ENCODE data around the gene LAMA3. TPM values are rescaled to one million over a fixed set of nuclear protein-coding genes. Genes with fewer than 3 reads are reported as not detected.
"Not testable (repeated sequence)": the region's sequence is repeated elsewhere in the genome, so short reads cannot be mapped to it uniquely, and the experiment has no call there.

LAMA3 gene
- total and polyA plus RNA-seq, 2 experiments from 2014 or later: 3.9 to 4.9 TPM

GRCh38 chr18:23741967-23742366 lies 52.7 kb downstream of the LAMA3 start:
- H3K36me3 Mint-ChIP-seq (ENCODE audit: low read depth); H3K27ac ChIP-seq (ENCODE audit: low read depth); ATAC-seq; H3K36me3 ChIP-seq (ENCODE audit: insufficient read depth); H3K9me3 Mint-ChIP-seq; H3K4me1 ChIP-seq (ENCODE audit: insufficient read depth); H3K27me3 Mint-ChIP-seq (ENCODE audit: insufficient read depth, low read depth, poor library complexity); H3K4me2 ChIP-seq; H4K20me1 ChIP-seq (replicated peaks; ENCODE audit: insufficient read depth); H3F3A ChIP-seq (replicated peaks; ENCODE audit: low read depth); H3K4me1 Mint-ChIP-seq; H3K27me3 ChIP-seq (ENCODE audit: insufficient read depth); H2AFZ ChIP-seq; H3K9me2 ChIP-seq (ENCODE audit: insufficient read depth); H3K79me2 ChIP-seq (replicated peaks; ENCODE audit: insufficient read depth); H3K4me3 Mint-ChIP-seq; H3K4me3 ChIP-seq; DNase-seq (ENCODE audit: low spot score); H3K27ac Mint-ChIP-seq: not testable (repeated sequence)

DNA sequence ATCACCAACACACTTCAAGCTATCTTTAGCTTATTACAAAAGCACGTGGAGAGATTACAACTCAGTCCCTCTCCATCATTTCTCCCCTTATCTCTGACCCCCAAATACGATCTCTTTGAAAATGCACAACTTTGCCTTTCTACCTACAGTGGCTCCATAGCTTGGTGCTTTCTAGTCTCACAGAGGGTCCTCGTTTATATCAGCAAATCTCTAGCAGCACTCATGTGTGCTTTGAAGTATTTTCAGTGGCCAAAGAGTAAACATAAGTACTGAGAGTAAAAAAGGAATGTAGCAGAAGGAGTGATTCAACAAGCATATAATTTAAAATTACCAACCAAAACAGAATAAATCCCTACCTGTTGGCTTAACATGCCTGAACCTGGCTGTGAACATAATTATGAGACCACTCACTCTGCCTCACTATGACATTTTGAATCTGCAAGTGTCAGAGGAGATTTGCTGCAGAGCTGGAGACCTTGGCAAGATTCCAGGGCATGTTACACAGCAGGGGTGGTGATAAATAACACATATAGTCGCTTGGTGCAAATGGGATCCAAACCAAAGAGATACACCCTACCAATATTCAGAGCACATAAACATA lies 54.6 kb downstream of the LAMA3 start:
- no peaks in the 10 kb centered on the region for H3K36me3 ChIP-seq (ENCODE audit: insufficient read depth)
- no peak overlapping the region for H3K4me3 Mint-ChIP-seq
- no peaks in the 10 kb centered on the region for H3K9me3 Mint-ChIP-seq
- H3K9me2 ChIP-seq (ENCODE audit: insufficient read depth): peaks cover 8% of the 10 kb centered on the region; the same call in 1 of the 2 replicates
- H3K27ac Mint-ChIP-seq: no peak overlapping the region
- no peaks in the 10 kb centered on the region for H3K36me3 Mint-ChIP-seq (ENCODE audit: low read depth)
- no peak overlapping the region for H3K4me2 ChIP-seq
- ATAC-seq: no peak
- no peaks in the 10 kb centered on the region for H4K20me1 ChIP-seq (replicated peaks; ENCODE audit: insufficient read depth)
- no peaks in the 10 kb centered on the region for H3K4me1 Mint-ChIP-seq
- no peaks in the 10 kb centered on the region for H3K4me1 ChIP-seq (ENCODE audit: insufficient read depth)
- no peak overlapping the region for H3K4me3 ChIP-seq
- no peaks in the 10 kb centered on the region for H3F3A ChIP-seq (replicated peaks; ENCODE audit: low read depth)
- H2AFZ ChIP-seq: no peak overlapping the region
- no peaks in the 10 kb centered on the region for H3K27me3 ChIP-seq (ENCODE audit: insufficient read depth)
- no peak overlapping the region for H3K27ac ChIP-seq (ENCODE audit: low read depth)
- DNase-seq (ENCODE audit: low spot score): no peak
- peaks cover 5% of the 10 kb centered on the region for H3K27me3 Mint-ChIP-seq (ENCODE audit: insufficient read depth, low read depth, poor library complexity)
- no peaks in the 10 kb centered on the region for H3K79me2 ChIP-seq (replicated peaks; ENCODE audit: insufficient read depth)
- no peak for TF ChIP-seq EZH2 (IDR thresholded peaks at IDR 0.05; ENCODE audit: low read depth, unreplicated experiment)
- TF ChIP-seq, protein P1, sequence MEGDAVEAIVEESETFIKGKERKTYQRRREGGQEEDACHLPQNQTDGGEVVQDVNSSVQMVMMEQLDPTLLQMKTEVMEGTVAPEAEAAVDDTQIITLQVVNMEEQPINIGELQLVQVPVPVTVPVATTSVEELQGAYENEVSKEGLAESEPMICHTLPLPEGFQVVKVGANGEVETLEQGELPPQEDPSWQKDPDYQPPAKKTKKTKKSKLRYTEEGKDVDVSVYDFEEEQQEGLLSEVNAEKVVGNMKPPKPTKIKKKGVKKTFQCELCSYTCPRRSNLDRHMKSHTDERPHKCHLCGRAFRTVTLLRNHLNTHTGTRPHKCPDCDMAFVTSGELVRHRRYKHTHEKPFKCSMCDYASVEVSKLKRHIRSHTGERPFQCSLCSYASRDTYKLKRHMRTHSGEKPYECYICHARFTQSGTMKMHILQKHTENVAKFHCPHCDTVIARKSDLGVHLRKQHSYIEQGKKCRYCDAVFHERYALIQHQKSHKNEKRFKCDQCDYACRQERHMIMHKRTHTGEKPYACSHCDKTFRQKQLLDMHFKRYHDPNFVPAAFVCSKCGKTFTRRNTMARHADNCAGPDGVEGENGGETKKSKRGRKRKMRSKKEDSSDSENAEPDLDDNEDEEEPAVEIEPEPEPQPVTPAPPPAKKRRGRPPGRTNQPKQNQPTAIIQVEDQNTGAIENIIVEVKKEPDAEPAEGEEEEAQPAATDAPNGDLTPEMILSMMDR (conservative IDR thresholded peaks at IDR 0.05; ENCODE audit: low read depth in 2 of 2): no peak
- TF ChIP-seq ZNF331 (CRISPR knock-in tag; IDR thresholded peaks at IDR 0.05; ENCODE audit: low read depth): no peak
- no peak for TF ChIP-seq ZNF114 (CRISPR knock-in tag; IDR thresholded peaks at IDR 0.05)
- no peak for TF ChIP-seq CREB1 (CRISPR knock-in tag; IDR thresholded peaks at IDR 0.05; ENCODE audit: low read depth)
- no peak for TF ChIP-seq JUNB (IDR thresholded peaks at IDR 0.05; ENCODE audit: unreplicated experiment)
- TF ChIP-seq STAT1 (IDR thresholded peaks at IDR 0.05; ENCODE audit: unreplicated experiment): no peak
- TF ChIP-seq, protein P2, sequence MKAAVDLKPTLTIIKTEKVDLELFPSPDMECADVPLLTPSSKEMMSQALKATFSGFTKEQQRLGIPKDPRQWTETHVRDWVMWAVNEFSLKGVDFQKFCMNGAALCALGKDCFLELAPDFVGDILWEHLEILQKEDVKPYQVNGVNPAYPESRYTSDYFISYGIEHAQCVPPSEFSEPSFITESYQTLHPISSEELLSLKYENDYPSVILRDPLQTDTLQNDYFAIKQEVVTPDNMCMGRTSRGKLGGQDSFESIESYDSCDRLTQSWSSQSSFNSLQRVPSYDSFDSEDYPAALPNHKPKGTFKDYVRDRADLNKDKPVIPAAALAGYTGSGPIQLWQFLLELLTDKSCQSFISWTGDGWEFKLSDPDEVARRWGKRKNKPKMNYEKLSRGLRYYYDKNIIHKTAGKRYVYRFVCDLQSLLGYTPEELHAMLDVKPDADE (IDR thresholded peaks at IDR 0.05): no peak
- TF ChIP-seq POLR2AphosphoS5 (IDR thresholded peaks at IDR 0.05; ENCODE audit: low read depth): no peak
- TF ChIP-seq, protein P3, sequence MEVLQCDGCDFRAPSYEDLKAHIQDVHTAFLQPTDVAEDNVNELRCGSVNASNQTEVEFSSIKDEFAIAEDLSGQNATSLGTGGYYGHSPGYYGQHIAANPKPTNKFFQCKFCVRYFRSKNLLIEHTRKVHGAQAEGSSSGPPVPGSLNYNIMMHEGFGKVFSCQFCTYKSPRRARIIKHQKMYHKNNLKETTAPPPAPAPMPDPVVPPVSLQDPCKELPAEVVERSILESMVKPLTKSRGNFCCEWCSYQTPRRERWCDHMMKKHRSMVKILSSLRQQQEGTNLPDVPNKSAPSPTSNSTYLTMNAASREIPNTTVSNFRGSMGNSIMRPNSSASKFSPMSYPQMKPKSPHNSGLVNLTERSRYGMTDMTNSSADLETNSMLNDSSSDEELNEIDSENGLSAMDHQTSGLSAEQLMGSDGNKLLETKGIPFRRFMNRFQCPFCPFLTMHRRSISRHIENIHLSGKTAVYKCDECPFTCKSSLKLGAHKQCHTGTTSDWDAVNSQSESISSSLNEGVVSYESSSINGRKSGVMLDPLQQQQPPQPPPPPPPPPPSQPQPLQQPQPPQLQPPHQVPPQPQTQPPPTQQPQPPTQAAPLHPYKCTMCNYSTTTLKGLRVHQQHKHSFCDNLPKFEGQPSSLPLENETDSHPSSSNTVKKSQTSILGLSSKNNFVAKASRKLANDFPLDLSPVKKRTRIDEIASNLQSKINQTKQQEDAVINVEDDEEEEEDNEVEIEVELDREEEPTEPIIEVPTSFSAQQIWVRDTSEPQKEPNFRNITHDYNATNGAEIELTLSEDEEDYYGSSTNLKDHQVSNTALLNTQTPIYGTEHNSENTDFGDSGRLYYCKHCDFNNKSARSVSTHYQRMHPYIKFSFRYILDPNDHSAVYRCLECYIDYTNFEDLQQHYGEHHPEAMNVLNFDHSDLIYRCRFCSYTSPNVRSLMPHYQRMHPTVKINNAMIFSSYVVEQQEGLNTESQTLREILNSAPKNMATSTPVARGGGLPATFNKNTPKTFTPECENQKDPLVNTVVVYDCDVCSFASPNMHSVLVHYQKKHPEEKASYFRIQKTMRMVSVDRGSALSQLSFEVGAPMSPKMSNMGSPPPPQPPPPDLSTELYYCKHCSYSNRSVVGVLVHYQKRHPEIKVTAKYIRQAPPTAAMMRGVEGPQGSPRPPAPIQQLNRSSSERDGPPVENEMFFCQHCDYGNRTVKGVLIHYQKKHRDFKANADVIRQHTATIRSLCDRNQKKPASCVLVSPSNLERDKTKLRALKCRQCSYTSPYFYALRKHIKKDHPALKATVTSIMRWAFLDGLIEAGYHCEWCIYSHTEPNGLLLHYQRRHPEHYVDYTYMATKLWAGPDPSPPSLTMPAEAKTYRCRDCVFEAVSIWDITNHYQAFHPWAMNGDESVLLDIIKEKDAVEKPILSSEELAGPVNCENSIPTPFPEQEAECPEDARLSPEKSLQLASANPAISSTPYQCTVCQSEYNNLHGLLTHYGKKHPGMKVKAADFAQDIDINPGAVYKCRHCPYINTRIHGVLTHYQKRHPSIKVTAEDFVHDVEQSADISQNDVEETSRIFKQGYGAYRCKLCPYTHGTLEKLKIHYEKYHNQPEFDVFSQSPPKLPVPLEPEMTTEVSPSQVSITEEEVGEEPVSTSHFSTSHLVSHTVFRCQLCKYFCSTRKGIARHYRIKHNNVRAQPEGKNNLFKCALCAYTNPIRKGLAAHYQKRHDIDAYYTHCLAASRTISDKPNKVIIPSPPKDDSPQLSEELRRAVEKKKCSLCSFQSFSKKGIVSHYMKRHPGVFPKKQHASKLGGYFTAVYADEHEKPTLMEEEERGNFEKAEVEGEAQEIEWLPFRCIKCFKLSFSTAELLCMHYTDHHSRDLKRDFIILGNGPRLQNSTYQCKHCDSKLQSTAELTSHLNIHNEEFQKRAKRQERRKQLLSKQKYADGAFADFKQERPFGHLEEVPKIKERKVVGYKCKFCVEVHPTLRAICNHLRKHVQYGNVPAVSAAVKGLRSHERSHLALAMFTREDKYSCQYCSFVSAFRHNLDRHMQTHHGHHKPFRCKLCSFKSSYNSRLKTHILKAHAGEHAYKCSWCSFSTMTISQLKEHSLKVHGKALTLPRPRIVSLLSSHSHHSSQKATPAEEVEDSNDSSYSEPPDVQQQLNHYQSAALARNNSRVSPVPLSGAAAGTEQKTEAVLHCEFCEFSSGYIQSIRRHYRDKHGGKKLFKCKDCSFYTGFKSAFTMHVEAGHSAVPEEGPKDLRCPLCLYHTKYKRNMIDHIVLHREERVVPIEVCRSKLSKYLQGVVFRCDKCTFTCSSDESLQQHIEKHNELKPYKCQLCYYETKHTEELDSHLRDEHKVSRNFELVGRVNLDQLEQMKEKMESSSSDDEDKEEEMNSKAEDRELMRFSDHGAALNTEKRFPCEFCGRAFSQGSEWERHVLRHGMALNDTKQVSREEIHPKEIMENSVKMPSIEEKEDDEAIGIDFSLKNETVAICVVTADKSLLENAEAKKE (CRISPR knock-in tag; IDR thresholded peaks at IDR 0.05): no peak
